Posterior vena cava (tissue), 2 donors: Measurements from ENCODE around the gene ICOSLG. TPM values are rescaled to one million over a fixed set of nuclear protein-coding genes. Genes with fewer than 3 reads are reported as not detected.
"Not testable (repeated sequence)": the region's sequence is repeated elsewhere in the genome, so short reads cannot be mapped to it uniquely, and the experiment has no call there.

ENCODE experiments used
- DNase-seq: peaks from one replicate; pipeline ENCODE4 v3.0.0-alpha.2; 2020; ENCODE audit warnings: low spot score
- intact Hi-C, 2 donors: fragments of 100-400 bp; cut with DNase I; formaldehyde crosslinking; loops; one replicate each; pipeline versions ENCODE4 v1.14.1 to v1.14.2; 2022 to 2023
- long read RNA-seq, 2 donors: library from polyadenylated mRNA; unstranded; transcript quantifications; one replicate each; pipeline ENCODE4 v2.0.0, GENCODE V29; 2020 to 2021
- total RNA-seq, 2 donors: library from RNA; stranded (reverse); fragmentation: NEBNext Ultra II Directional; extraction: Animal tissue kit (Norgen Biotek cat#: 25700); gene quantifications; one replicate each; pipeline ENCODE4 v1.2.1, GENCODE V29; 2021
- donor health status: DM: yes; HTN: yes; CAD: no.
- donor health status: DM: yes; HTN: yes; CAD: no.

Gene ICOSLG
- total RNA-seq = 1 to 10 TPM; 1.5 to 2.8 TPM
- long read RNA-seq, donor 1, partial matches to known transcripts = 2 of 2 reads
- long read RNA-seq, donor 1, other reads (novel, unspliced or antisense) = 0 of 2 reads
- long read RNA-seq, donor 2, full-length matches to known transcripts = 2 of 2 reads
- long read RNA-seq, donor 2, partial matches to known transcripts = 0 of 2 reads
- long read RNA-seq, donor 2, other reads (novel, unspliced or antisense) = 0 of 2 reads

GRCh38 chr21:44240842-44241241, at the start of gene ICOSLG:
ICOSLG (minus strand) TSS chr21:44240943; CDS start chr21:44240817, 126 bp downstream.
- DNase-seq, intact Hi-C loops: not testable (repeated sequence)

- intact Hi-C loops = no loop called here
- no peak for DNase-seq
These were observed 48.8 kb upstream of the ICOSLG start for GRCh38 chr21:44289381-44290010.

GRCh38 chr21:44288251-44289110, 47.7 kb upstream of the ICOSLG start:
- intact Hi-C loops = no loop called here
- DNase-seq = no peak

GRCh38 chr21:44286716-44287632, 46.2 kb upstream of the ICOSLG start:
- intact Hi-C loops = no loop called here

GRCh38 chr21:44286086-44286715, 45.5 kb upstream of the ICOSLG start:
- no peak for DNase-seq
- intact Hi-C loops = no loop called here

More at GRCh38 chr21:44286716-44287632, 46.2 kb upstream of the ICOSLG start:
- DNase-seq = peak; percentile 78

GRCh38 chr21:44285138-44285992, 44.6 kb upstream of the ICOSLG start, which contains the start of gene AIRE:
AIRE (plus strand) TSS chr21:44285876; CDS start chr21:44286007, 131 bp downstream.
- peak; percentile 81 for DNase-seq
- intact Hi-C loops = no loop called here

GRCh38 chr21:44283948-44284347, 43.2 kb upstream of the ICOSLG start:
- intact Hi-C loops = no loop called here
- no peak for DNase-seq

GRCh38 chr21:44283211-44283785, 42.6 kb upstream of the ICOSLG start:
- intact Hi-C loops, DNase-seq: not testable (repeated sequence)

- DNase-seq = no peak
These were observed 41.6 kb upstream of the ICOSLG start for GRCh38 chr21:44282370-44282769.

GRCh38 chr21:44281801-44282200, 41.1 kb upstream of the ICOSLG start:
- intact Hi-C loops = no loop called here
- no peak for DNase-seq

More at GRCh38 chr21:44282370-44282769, 41.6 kb upstream of the ICOSLG start:
- intact Hi-C loops = no loop called here

- DNase-seq = no peak
- intact Hi-C loops = no loop called here
These were observed 38.9 kb upstream of the ICOSLG start for GRCh38 chr21:44279354-44280260.

GRCh38 chr21:44275041-44275440, 34.3 kb upstream of the ICOSLG start:
- no peak for DNase-seq
- intact Hi-C loops = no loop called here

GRCh38 chr21:44273046-44273445, 32.3 kb upstream of the ICOSLG start:
- intact Hi-C loops = no loop called here
- DNase-seq = no peak

- intact Hi-C loops = no loop called here
- DNase-seq = no peak
These were observed 31.6 kb upstream of the ICOSLG start for GRCh38 chr21:44272284-44272858.

GRCh38 chr21:44271558-44272283, 31.0 kb upstream of the ICOSLG start:
- DNase-seq = no peak
- intact Hi-C loops = no loop called here
